Measurements from ENCODE around the gene ANAPC15. TPM values are rescaled to one million over a fixed set of nuclear protein-coding genes. Genes with fewer than 3 reads are reported as not detected.

ANAPC15 gene
- total and polyA plus RNA-seq, 2 donors (not counting 1 experiment from before 2014, with no cell fraction given), result 24.8 to 97.2 TPM

DNA sequence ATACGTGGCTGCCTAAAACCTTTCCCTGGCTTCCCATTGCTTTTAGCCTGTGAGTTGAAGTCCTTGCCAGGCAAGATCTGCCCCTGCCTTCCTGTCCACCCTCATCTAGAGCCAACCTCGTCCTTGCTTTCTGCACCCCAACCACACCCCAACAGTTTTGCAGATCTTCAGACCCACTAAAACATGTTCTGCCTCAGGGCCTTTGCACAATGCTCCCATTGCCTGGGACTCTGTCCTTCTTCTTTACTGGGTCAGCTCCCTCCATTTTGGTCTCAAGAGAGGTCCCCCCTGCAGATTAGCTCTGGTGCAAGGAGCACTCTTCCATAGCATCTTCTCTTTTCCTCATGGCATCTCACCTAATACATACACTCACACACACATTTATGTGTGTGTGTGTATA is 8.4 kb upstream of the ANAPC15 start:
- no peaks in the 10 kb centered on the region for H3K36me3 ChIP-seq (ENCODE audit: control insufficient read depth, insufficient read depth, low read length)
- no peak for DNase-seq (ENCODE audit: low read depth in 2 of 2)
- no peak overlapping the region for H3K4me3 ChIP-seq (replicated peaks in 1 of 4; ENCODE audit: control extremely low read depth in 1 of 4, insufficient read depth in 1 of 4, low read depth in 3 of 4, low read length in 4 of 4)
- H3K79me2 ChIP-seq (ENCODE audit: control insufficient read depth, insufficient read depth, low read length), result no peaks in the 10 kb centered on the region
- H3K9ac ChIP-seq (ENCODE audit: insufficient read depth, low read length), result no peak overlapping the region
- H3K9me3 ChIP-seq (ENCODE audit: control insufficient read depth, insufficient read depth, low read depth, low read length), result no peaks in the 10 kb centered on the region
- no peak overlapping the region for H3K4me2 ChIP-seq (ENCODE audit: extremely low read depth, insufficient read depth, low read length)
- H3K27ac ChIP-seq (ENCODE audit: insufficient read depth, low read length), result no peak overlapping the region
- no peaks in the 10 kb centered on the region for H3K4me1 ChIP-seq (ENCODE audit: control insufficient read depth, extremely low read depth, insufficient read depth, low read length)
- H2AFZ ChIP-seq (ENCODE audit: low read length), result no peak overlapping the region
- H3K27me3 ChIP-seq (ENCODE audit: control insufficient read depth, insufficient read depth, low read length), result no peaks in the 10 kb centered on the region
- TF ChIP-seq, protein P1, sequence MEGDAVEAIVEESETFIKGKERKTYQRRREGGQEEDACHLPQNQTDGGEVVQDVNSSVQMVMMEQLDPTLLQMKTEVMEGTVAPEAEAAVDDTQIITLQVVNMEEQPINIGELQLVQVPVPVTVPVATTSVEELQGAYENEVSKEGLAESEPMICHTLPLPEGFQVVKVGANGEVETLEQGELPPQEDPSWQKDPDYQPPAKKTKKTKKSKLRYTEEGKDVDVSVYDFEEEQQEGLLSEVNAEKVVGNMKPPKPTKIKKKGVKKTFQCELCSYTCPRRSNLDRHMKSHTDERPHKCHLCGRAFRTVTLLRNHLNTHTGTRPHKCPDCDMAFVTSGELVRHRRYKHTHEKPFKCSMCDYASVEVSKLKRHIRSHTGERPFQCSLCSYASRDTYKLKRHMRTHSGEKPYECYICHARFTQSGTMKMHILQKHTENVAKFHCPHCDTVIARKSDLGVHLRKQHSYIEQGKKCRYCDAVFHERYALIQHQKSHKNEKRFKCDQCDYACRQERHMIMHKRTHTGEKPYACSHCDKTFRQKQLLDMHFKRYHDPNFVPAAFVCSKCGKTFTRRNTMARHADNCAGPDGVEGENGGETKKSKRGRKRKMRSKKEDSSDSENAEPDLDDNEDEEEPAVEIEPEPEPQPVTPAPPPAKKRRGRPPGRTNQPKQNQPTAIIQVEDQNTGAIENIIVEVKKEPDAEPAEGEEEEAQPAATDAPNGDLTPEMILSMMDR (conservative IDR thresholded peaks at IDR 0.05 in 1 of 2, IDR thresholded peaks at IDR 0.05 in 1 of 2; ENCODE audit: low read depth in 1 of 2, low read length in 2 of 2), result no peak
- TF ChIP-seq EZH2 (IDR thresholded peaks at IDR 0.05; ENCODE audit: low read length, missing control alignments), result no peak
- no peaks in the 10 kb centered on the region for H4K20me1 ChIP-seq (ENCODE audit: control insufficient read depth, extremely low read depth, insufficient read depth, low read length)

GRCh38 chr11:72119198-72119597 is 6.7 kb upstream of the ANAPC15 start:
- Histone ChIP-seq H3K4me3 (replicated peaks in 1 of 4; ENCODE audit: control extremely low read depth in 1 of 4, insufficient read depth in 1 of 4, low read depth in 3 of 4, low read length in 4 of 4) (no peak overlapping the region), H2AFZ (ENCODE audit: low read length) (no peak overlapping the region), H3K79me2 (ENCODE audit: control insufficient read depth, insufficient read depth, low read length) (no peaks in the 10 kb centered on the region), H4K20me1 (ENCODE audit: control insufficient read depth, extremely low read depth, insufficient read depth, low read length) (no peaks in the 10 kb centered on the region), H3K9ac (ENCODE audit: insufficient read depth, low read length) (no peak overlapping the region), H3K4me2 (ENCODE audit: extremely low read depth, insufficient read depth, low read length) (no peak overlapping the region), H3K27me3 (ENCODE audit: control insufficient read depth, insufficient read depth, low read length) (no peaks in the 10 kb centered on the region), H3K27ac (ENCODE audit: insufficient read depth, low read length) (no peak overlapping the region), H3K4me1 (ENCODE audit: control insufficient read depth, extremely low read depth, insufficient read depth, low read length) (no peaks in the 10 kb centered on the region), H3K36me3 (ENCODE audit: control insufficient read depth, insufficient read depth, low read length) (no peaks in the 10 kb centered on the region), H3K9me3 (ENCODE audit: control insufficient read depth, insufficient read depth, low read depth, low read length) (no peaks in the 10 kb centered on the region)
- no peak for DNase-seq (ENCODE audit: low read depth in 2 of 2)
- TF ChIP-seq EZH2 (IDR thresholded peaks at IDR 0.05; ENCODE audit: low read length, missing control alignments), result no peak

- H2AFZ ChIP-seq (ENCODE audit: low read length), result no peak overlapping the region
- H3K36me3 ChIP-seq (ENCODE audit: control insufficient read depth, insufficient read depth, low read length), result no peaks in the 10 kb centered on the region
- H3K27ac ChIP-seq (ENCODE audit: insufficient read depth, low read length), result no peak overlapping the region
- H3K9me3 ChIP-seq (ENCODE audit: control insufficient read depth, insufficient read depth, low read depth, low read length), result no peaks in the 10 kb centered on the region
- no peaks in the 10 kb centered on the region for H3K27me3 ChIP-seq (ENCODE audit: control insufficient read depth, insufficient read depth, low read length)
- no peaks in the 10 kb centered on the region for H3K79me2 ChIP-seq (ENCODE audit: control insufficient read depth, insufficient read depth, low read length)
- no peaks in the 10 kb centered on the region for H4K20me1 ChIP-seq (ENCODE audit: control insufficient read depth, extremely low read depth, insufficient read depth, low read length)
- no peak for DNase-seq (ENCODE audit: low read depth in 2 of 2)
- no peak overlapping the region for H3K4me3 ChIP-seq (replicated peaks in 1 of 4; ENCODE audit: control extremely low read depth in 1 of 4, insufficient read depth in 1 of 4, low read depth in 3 of 4, low read length in 4 of 4)
- TF ChIP-seq, protein P1 (conservative IDR thresholded peaks at IDR 0.05 in 1 of 2, IDR thresholded peaks at IDR 0.05 in 1 of 2; ENCODE audit: low read depth in 1 of 2, low read length in 2 of 2), result no peak
- no peak for TF ChIP-seq EZH2 (IDR thresholded peaks at IDR 0.05; ENCODE audit: low read length, missing control alignments)
- no peak overlapping the region for H3K9ac ChIP-seq (ENCODE audit: insufficient read depth, low read length)
- peaks cover 8% of the 10 kb centered on the region for H3K4me1 ChIP-seq (ENCODE audit: control insufficient read depth, extremely low read depth, insufficient read depth, low read length)
- H3K4me2 ChIP-seq (ENCODE audit: extremely low read depth, insufficient read depth, low read length), result no peak overlapping the region
Measured at GRCh38 chr11:72116019-72116755, 3.7 kb upstream of the ANAPC15 start.
